LNCAP (cell line): Measurements from ENCODE around the gene SLC48A1.

Experiments
- TF ChIP-seq, protein P1 (sequence below): fragments of 450-650 bp; IDR thresholded peaks from 2 replicates; pipeline ENCODE4 v1.5.1; 2017; ENCODE audit warnings: mild to moderate bottlenecking

The SLC48A1 gene

DNA sequence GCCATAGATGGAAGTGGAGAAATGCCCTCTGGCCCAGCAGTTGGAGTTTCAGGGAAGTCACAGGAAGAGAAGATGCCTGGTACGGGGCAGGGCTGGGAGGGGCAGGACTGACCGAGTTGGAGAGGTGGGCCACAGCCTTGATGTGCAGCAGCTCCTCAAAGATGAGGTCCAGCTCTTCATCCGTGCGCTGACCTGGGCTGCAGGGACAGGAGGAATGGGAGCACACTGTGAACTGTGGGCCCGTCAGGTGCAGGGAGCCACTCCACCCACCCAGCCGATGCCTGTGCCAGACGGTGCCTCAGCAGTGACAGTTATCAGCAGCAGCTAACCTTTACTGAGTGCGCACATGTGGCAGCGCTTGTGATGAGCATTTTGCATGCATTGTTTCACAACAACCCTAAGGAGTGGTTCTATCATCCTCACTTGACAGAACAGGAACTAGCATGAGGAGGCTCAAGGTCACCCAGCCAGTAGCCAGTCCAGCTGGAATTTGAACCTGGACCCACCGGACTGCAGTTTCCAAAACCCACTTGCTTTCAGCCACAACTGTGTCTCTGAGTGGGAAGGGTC, 22.7 kb upstream of the SLC48A1 start:
- TF ChIP-seq, protein P1, sequence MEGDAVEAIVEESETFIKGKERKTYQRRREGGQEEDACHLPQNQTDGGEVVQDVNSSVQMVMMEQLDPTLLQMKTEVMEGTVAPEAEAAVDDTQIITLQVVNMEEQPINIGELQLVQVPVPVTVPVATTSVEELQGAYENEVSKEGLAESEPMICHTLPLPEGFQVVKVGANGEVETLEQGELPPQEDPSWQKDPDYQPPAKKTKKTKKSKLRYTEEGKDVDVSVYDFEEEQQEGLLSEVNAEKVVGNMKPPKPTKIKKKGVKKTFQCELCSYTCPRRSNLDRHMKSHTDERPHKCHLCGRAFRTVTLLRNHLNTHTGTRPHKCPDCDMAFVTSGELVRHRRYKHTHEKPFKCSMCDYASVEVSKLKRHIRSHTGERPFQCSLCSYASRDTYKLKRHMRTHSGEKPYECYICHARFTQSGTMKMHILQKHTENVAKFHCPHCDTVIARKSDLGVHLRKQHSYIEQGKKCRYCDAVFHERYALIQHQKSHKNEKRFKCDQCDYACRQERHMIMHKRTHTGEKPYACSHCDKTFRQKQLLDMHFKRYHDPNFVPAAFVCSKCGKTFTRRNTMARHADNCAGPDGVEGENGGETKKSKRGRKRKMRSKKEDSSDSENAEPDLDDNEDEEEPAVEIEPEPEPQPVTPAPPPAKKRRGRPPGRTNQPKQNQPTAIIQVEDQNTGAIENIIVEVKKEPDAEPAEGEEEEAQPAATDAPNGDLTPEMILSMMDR, result no peak

DNA sequence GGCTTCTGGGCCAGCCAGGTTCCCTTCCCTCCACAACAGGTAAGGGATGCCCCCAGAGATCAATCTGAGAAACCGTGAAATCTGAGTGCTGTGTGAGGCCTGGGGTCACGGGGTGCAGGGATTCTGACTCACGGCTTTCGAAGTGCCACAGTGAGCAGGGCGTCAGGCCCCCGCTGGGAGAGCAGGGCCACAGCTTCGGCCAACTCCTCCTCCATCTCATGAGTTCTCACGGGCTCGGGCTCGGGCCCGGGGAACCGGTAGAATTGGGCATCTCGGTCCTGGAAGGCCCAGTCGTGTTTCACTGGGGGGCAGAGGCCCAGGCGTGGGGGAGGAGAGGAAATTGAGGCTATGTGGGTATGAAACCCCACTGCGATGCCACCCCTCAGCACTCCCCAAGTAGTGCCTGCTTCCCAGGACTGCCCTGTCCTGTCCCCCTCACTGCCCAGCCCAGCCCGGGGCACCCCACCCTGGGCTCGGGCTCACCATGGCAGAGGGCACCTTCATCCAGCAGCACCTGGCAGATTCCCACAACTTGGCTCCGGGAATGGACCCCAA, 22.0 kb upstream of the SLC48A1 start:
- TF ChIP-seq, protein P1, result no peak

DNA sequence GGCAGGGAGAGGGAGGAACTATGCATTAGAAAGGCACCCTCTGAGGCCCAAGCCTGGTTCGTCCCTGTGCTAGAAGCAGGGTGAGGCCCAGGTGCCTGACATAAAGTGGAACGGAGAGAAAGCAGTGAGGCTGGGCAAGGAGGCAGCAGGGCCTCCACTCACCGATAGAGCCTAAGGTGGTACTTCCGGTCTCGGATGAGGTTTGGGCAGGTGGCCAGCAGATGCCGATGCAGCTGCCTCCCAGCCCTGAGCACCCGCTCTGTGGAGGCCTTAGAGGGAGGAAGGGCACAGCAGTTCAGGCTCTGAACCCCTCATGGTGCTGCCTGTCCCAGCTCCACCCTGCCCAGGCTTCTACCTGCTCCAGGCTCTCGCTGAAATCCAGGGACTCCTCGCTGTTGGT, 21.5 kb upstream of the SLC48A1 start:
- TF ChIP-seq, protein P1, result no peak

DNA sequence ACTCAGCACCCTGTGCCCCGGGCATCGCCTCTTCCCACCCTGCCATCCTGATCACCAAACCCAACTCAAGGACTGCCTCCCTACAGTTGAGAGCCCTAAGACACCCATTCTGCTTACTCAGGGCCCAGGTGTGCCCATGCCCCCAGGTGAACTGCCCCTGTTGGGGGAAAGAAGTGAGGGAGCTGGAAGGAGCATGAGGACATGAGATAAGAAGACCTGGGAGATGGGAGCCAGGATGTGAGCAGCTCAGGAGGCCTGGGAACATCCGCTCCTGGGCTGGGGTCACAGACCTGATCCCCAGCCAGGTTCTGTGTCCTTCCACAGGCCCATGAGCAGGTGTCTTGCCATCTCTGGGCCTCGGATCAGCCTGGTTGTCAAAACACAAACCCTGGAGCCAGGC, 20.9 kb upstream of the SLC48A1 start:
- TF ChIP-seq, protein P1, result no peak

DNA sequence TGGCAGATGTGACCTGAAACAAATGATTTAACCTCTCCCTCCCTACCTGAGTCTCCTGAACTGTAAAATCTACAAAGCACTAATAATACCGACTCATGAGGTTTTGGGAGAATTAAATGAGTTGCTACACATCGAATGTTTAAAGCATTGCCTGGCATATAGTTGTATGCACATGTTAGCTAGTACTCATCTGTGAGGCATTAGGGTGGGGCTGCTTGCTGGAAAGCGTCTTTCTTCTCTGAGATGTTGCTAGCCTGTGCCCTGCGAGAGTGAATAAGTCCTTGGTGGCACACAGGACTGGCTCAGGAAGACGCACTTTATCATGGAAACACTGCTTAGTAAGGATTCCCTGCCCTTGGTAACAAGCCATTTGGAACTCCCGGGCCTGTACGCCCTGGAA, 20.5 kb upstream of the SLC48A1 start:
- TF ChIP-seq, protein P1, result no peak

DNA sequence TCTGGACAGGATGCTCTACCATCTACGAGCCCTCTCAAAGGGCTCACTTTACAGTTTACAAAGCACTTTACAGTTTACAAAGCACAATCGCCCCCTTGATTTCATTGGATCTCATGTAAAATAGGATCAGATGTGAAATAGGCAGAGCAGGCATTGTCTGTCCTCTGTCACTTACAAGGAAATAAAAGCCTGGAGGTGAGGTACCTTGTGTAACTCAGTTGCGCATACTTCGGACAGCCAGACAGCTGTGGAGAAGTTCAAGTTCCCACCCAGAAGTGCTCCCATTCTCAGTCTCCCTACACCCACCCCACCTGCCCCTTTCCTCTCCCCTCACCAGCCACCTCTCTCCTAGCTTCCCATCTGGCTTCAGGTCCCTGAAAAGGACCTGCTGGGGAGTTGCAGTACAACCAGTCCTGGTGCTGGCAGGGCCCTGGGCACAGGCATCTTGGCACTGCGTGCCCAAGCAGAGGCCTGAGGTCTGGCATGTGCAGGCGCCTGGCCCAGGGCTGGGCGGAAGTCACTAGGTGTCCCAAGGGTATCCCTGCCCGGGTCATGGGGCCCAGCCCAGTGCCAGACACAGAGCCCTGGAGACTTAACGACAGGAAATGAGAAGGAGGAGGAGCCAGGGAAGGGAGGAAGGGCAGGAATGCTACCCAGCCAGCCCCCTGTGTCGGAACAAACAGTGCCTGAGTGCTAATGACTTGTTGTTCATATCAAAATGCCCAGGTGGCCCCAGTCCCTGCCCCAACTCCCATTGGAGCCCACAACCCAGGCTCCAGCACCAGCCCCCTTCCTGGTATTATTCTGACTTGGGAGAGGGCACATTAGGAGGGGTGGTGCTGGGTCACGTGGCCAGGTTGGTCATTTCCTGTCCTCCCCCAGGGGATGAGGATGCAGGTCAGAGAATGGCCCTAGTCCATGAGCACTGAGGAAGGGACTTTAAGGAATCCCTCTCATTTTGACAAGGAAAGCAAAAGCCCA, 19.7 kb upstream of the SLC48A1 start:
- TF ChIP-seq, protein P1, result no peak

DNA sequence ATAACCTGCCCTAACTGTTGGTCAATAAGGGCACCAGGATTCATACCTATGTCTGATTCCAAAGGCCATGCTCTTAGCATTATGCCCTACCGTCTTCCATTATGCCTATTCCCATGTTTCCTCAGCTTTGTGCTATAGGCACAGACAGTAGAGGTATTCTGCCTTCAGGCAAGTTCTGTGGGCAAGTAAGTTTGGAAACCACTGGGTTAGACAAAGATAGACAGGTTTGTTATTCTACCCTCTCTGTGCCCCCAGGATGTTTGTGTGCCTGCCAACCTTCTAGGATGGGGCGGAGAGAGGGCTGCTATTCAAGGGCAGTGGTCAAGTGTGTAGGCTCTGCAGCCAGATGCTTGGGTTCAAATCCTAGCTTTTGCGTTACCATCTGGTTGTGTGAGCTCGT, 18.9 kb upstream of the SLC48A1 start:
- TF ChIP-seq, protein P1, result no peak
